Measurements from ENCODE around the gene CES4A.
"Not testable (repeated sequence)": the region's sequence is repeated elsewhere in the genome, so short reads cannot be mapped to it uniquely, and the experiment has no call there.

The CES4A gene

DNA sequence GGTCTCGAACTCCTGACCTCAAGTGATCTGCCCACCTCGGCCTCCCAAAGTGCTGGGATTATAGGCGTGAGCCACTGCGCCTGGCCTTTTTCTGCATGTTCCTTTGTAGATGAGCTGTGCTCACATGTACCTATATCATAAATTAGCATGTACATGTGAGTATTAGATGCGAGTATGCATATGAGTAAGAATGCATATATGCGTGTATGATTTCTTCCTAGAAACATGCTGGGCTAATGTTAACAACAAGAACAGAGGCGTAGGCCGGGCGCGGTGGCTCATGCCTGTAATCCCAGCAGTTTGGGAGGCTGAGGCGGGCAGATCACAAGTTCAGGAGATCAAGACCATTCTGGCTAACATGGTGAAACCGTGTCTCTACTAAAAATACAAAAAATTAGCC lies 5.2 kb downstream of the CES4A start:
- not testable (repeated sequence) for DNase-seq

DNA sequence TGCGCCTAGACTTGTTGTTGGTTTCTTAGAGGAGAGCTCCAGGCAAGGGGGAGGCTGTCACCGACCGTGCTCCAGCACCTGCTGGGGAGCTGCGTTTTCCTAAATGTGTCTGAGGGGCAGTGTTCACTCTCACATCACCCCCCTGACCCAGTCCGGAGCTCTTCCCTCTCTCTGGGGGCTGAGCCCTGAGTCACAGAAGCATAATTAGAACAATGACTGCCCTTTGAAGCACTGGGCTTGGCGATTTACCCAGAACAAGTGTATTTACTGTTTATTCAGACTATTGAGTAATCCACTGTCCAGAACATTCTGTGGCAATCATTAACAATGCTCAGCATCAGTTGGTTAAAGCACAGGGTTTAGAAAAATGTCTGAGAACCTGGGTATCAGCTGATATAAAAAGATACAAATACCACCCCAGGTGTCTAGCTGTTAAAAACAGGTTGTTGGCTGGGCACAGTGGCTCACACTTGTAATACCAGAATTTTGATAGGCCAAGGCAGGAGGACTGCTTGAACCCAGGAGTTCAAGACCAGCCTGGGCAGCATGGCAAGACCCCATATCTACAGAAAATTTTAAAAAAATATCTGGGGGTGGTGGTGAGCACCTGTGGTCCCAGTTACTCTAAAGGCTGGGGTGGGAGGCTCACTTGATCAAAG lies 8.1 kb downstream of the CES4A start:
- DNase-seq, result no peak

GRCh38 chr16:66996983-66997358 lies 8.6 kb downstream of the CES4A start:
- DNase-seq, result no peak

DNA sequence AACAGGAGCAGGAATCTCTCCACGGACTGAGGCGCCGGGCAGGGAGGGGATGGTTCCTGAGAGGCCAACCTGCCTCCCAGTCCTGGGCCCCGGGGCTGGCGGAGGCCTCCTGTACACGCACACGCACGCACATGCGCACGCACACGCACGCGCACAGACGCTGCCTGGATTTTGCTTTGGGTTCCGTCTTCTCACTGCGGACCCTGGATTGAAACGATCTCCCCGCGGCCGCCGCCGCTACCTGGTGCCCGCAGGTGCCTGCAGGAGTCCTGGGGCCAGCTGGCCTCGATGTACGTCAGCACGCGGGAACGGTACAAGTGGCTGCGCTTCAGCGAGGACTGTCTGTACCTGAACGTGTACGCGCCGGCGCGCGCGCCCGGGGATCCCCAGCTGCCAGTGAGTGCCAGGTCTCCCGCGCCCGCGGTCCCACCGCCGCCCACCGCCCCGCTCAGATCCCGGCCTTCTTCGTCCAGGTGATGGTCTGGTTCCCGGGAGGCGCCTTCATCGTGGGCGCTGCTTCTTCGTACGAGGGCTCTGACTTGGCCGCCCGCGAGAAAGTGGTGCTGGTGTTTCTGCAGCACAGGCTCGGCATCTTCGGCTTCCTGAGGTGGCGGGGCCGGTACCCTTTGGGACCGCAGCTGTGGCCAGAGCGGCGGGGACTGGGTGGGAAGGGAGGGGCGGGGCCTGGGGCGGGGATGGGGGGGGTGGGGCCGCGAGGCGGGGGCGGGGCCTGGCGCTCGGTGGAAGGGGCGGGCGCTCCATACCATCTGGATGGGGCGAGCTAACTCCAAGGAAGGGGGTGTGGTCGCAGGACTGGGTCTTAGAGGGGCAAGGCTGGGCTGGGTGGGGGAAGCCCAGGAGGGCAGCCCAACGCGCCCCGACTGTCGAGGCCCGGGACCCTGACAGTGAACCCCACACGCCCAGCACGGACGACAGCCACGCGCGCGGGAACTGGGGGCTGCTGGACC lies 12.3 kb downstream of the CES4A start:
- no peak for DNase-seq

GRCh38 chr16:67001726-67002125 lies 13.3 kb downstream of the CES4A start:
- no peak for DNase-seq

GRCh38 chr16:67006930-67007658 lies 18.7 kb downstream of the CES4A start:
- DNase-seq, result no peak

DNA sequence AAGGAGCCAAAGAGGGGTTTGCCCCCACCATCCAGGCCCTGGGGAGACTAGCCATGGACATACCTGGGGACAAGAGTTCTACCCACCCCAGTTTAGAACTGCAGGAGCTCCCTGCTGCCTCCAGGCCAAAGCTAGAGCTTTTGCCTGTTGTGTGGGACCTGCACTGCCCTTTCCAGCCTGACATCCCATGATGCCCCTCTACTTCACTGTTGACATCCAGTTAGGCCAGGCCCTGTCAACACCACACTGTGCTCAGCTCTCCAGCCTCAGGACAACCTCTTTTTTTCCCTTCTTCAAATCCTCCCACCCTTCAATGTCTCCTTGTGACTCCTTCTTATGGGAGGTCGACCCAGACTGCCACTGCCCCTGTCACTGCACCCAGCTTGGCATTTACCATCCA lies 20.8 kb downstream of the CES4A start:
- DNase-seq, result no peak

- DNase-seq, result no peak
Observed at GRCh38 chr16:67011274-67011673, 22.9 kb downstream of the CES4A start.

DNA sequence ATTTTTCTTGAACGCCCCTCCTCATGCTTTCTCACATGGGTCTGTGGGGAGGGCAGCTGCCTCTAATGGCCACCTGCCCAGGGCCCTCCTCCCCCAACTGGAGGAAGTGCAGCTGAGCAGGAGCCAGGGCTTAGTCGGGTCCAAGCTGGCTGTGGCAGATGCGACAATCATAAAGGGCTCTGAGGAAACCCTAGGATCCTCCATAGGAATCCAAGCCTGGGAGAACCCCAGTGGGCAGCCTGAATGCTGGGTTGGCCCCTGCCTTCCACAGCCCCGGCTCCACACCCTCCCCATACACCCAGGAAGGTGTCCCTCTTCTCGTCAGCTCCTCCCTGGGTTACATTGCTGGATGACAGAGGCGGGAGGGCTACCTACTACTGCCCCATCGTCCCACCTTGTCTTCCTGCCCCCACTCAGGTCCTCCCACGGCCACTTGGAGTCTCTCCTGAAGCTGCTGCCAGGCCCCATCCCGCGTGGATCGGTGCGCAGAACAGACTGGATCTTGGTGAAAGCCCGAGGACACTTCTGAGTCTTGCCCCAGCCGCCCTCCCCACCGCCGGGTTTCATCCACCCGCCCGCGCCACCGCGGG lies 24.9 kb downstream of the CES4A start:
- no peak for DNase-seq

DNA sequence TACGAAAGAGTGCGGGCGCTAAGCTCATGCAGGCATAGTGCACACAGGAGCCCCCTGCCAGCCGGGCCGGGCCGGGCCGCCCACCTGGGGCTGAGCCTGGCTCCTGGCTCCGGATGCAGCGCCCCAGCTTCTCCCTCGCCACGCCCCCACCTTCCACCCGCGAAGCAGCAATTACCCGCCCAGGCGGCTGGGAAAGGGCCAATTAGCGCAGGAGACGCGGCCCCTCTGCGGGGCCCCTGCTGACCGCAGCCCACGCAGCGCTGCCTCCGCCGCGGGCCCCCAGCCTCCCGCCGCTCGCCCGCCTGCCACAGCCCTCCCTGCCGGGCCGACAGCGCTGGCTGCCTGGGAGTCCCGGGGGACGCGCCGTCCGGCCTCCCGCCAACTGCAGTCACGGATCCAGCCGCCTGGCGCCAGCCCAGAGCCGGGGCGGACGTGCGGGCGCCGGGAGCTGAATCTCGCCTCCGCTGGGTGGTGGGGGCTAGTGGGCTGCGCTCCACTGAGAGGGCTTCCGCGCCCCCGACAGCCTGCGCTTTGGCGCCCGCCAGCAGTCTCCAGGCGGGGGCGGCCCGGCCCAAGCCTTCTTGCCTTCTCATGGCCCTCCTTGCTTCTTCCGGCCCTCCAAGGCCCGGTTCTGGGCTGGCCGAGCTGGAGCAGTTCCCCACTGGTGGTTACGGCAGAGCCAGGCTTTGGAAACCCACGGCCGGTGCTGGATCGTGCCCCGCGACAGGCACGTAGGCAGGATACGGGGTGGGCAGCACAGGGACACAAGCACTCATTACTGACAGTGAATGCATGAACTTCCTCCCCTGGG lies 25.6 kb downstream of the CES4A start:
- DNase-seq, result no peak

- no peak for DNase-seq
Observed at GRCh38 chr16:67014634-67015312, 26.4 kb downstream of the CES4A start.

GRCh38 chr16:67015313-67015731 lies 26.9 kb downstream of the CES4A start:
- no peak for DNase-seq

GRCh38 chr16:67016143-67016542 lies 27.8 kb downstream of the CES4A start:
- no peak for DNase-seq

GRCh38 chr16:67016681-67017420 lies 28.5 kb downstream of the CES4A start:
- no peak for DNase-seq

DNA sequence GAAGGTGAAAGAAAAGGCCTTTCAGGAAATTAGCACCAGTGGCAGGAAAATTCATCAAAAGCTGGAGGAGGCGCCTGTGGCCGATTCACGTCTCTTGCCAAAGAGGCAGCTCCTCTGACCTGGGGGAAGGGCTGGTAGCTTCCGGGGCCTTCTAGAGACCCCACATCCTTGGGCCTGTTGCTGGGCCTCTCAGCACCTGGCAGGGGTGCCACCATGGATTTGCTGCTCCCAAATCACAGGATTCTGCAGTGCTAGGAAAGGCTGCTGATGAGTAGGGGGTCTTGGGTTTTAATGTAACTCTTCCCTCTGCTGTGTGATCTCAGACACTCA lies 29.0 kb downstream of the CES4A start:
- DNase-seq, result no peak

DNA sequence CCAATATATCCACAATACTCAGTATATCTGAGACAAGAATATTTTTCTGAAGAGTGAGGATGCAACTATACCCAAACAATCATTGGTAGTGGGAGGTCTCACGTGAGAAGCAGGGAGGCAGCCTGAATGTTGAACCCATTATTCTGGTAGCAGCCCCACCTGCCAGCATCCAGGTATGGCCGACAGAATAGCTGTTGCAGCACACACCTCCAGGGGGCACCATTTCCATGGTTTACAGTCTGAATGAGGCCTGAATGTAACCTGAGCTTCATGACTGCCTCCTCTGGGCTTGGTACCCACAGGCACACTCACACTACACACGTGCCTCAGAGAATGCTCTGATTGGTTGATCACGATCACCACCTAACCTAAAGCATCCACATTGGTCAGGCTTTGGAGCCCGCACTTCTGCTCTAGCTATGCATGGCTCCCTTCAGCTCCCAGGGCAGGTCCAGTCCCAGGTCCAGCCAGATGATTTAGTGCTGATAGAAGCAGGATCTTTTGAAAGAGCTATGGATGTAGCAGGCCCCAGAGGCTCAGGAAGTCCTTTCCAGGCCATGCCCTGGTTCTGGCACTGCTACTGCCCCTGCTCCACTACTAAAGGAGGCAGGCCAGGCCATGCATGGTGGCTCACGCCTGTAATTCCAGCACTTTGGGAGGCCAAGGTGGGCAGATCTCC lies 29.6 kb downstream of the CES4A start:
- no peak for DNase-seq

DNA sequence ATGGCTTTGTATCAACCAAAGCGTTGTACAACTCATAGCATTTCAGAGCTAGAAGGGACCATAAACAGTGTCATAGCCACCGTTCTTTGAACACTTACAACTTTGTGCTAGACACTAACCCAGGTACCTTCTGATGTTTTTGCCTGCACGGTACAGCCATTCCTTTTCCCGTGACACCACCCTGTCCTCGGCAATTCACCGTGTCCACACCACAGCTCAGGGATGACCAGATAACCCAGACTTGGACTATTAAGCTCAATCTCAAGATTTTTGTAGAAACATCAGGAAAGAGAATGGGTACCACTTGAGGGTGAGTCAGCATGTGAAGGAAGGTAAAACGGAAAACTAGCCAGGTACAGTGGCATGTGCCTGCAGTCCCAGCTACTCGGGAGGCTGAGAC lies 30.8 kb downstream of the CES4A start:
- DNase-seq, result no peak

GRCh38 chr16:67021321-67021720 lies 32.9 kb downstream of the CES4A start:
- no peak for DNase-seq

DNA sequence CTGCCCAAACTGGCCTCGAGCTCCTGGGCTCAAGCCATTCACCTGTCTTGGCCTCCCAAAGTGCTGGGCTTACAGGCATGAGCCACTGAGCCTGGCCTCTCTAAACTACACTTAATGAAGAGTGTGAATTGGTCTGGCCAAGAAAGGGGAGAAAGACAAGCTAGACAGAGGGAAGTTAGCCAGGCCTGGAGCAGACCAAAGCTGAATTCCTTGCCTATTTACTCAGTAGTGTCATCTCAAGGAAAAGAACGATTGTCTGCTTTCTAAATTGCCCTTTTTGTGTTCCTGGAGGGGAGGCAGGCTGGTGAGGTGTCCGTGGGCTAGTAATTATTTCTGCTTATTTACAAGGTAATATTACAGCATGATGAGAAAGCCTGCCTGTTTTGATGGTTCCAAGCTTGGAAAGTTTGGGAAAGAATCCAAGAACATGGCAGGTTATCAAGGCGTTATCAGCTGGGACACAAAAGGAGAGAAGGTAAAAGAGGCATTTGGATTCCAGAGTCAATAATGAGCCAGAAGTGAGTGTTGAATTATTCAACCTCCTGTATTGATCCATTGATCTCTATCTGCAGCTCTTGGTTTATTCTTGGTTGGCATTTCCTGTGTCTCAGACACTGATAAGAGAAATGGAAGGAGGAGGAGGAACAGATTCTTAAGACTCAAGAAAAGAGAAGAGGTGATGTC lies 34.3 kb downstream of the CES4A start:
- no peak for DNase-seq

DNA sequence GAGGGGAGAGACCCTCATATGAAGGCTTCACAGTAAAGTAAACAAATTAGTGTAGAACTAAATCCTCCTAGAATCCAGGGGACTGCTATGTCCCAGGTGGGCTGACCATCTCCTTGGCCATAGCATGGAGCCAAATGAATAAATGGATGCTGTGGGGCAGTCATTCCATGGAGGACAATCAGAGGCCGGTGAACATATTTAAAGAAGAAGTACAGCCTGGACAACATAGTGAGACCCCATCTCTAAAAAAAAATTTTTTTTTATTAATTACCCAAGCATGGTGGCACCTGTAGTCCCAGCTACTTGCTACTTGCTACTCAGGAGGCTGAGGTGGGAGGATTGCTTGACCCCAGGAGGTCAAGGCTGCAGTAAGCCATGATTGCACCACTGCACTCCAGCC lies 35.3 kb downstream of the CES4A start:
- no peak for DNase-seq

Data from cortex of kidney (tissue), 1 donor.